ENCODE data around the gene ATG101. TPM values are rescaled to one million over a fixed set of nuclear protein-coding genes. Genes with fewer than 3 reads are reported as not detected.
A peak's percentile ranks its signal among the peaks of the same experiment; 100 is the strongest.

ATG101 gene
- total RNA-seq, 1 donor from 2014 or later, result 19.8 TPM

- peak overlapping the region; percentile 97 for H3K4me3 ChIP-seq
- no peaks in the 10 kb centered on the region for H3K9me3 Mint-ChIP-seq
- peaks cover 14% of the 10 kb centered on the region for H3K36me3 Mint-ChIP-seq
- peaks cover 18% of the 10 kb centered on the region for H3K27me3 ChIP-seq
- peaks cover 5% of the 10 kb centered on the region for H3F3A ChIP-seq (ENCODE audit: low read depth)
- no peaks in the 10 kb centered on the region for H3K36me3 ChIP-seq
- peak overlapping the region; percentile 97 for H3K9ac ChIP-seq
- peak overlapping the region; percentile 92 for H3K27ac Mint-ChIP-seq
- peak overlapping the region; percentile 97 for H3K27ac ChIP-seq
- H3K4me1 Mint-ChIP-seq, result peaks cover 25% of the 10 kb centered on the region
- peaks cover 24% of the 10 kb centered on the region for H4K20me1 ChIP-seq (ENCODE audit: low read depth)
- TF ChIP-seq CTCF (IDR thresholded peaks at IDR 0.05), result no peak
- TF ChIP-seq EZH2 (IDR thresholded peaks at IDR 0.05), result no peak
- TF ChIP-seq EZH2phosphoT487 (IDR thresholded peaks at IDR 0.05), result no peak
- peaks cover 9% of the 10 kb centered on the region for H3K27me3 Mint-ChIP-seq (ENCODE audit: insufficient read depth, low read depth)
- peak overlapping the region; percentile 95 for H2AFZ ChIP-seq (replicated peaks)
- H3K79me2 ChIP-seq (ENCODE audit: low read depth), result peaks cover 41% of the 10 kb centered on the region
- H3K4me3 Mint-ChIP-seq, result peak overlapping the region; percentile 99
- H3K4me1 ChIP-seq, result peaks cover 7% of the 10 kb centered on the region
- no peak for DNase-seq (ENCODE audit: low spot score)
- peak overlapping the region; percentile 99 for H3K4me2 ChIP-seq
- no peaks in the 10 kb centered on the region for H3K9me3 ChIP-seq (ENCODE audit: low read depth)
Measured at GRCh38 chr12:52070185-52070925, 577 bp downstream of the ATG101 start.

GRCh38 chr12:52073531-52074381, 4.0 kb downstream of the ATG101 start:
- H3K4me3 ChIP-seq, result no peak overlapping the region
- Mint-ChIP-seq H3K4me1 (peaks cover 25% of the 10 kb centered on the region), H3K4me3 (no peak overlapping the region), H3K27ac (no peak overlapping the region), H3K36me3 (peaks cover 26% of the 10 kb centered on the region), H3K27me3 (ENCODE audit: insufficient read depth, low read depth) (peaks cover 6% of the 10 kb centered on the region), H3K9me3 (no peaks in the 10 kb centered on the region)
- no peak for DNase-seq (ENCODE audit: low spot score)
- H3K4me2 ChIP-seq, result no peak overlapping the region
- H3K9ac ChIP-seq, result no peak overlapping the region
- H3K9me3 ChIP-seq (ENCODE audit: low read depth), result no peaks in the 10 kb centered on the region
- peaks cover 29% of the 10 kb centered on the region for H4K20me1 ChIP-seq (ENCODE audit: low read depth)
- H3K79me2 ChIP-seq (ENCODE audit: low read depth), result peaks cover 41% of the 10 kb centered on the region
- no peaks in the 10 kb centered on the region for H3K36me3 ChIP-seq
- peaks cover 7% of the 10 kb centered on the region for H3K4me1 ChIP-seq
- no peaks in the 10 kb centered on the region for H3K27me3 ChIP-seq
- TF ChIP-seq EZH2phosphoT487 (IDR thresholded peaks at IDR 0.05) (no peak), CTCF (IDR thresholded peaks at IDR 0.05) (no peak), EZH2 (IDR thresholded peaks at IDR 0.05) (no peak)
- H2AFZ ChIP-seq (replicated peaks), result no peak overlapping the region
- H3F3A ChIP-seq (ENCODE audit: low read depth), result peaks cover 5% of the 10 kb centered on the region
- H3K27ac ChIP-seq, result no peak overlapping the region

- Histone ChIP-seq H3K27me3 (no peaks in the 10 kb centered on the region), H3K27ac (no peak overlapping the region), H3K4me1 (peaks cover 7% of the 10 kb centered on the region), H3F3A (ENCODE audit: low read depth) (no peaks in the 10 kb centered on the region), H2AFZ (replicated peaks) (no peak overlapping the region), H3K79me2 (ENCODE audit: low read depth) (peaks cover 38% of the 10 kb centered on the region), H4K20me1 (ENCODE audit: low read depth) (peaks cover 30% of the 10 kb centered on the region), H3K9me3 (ENCODE audit: low read depth) (no peaks in the 10 kb centered on the region), H3K9ac (no peak overlapping the region), H3K4me2 (no peak overlapping the region), H3K4me3 (no peak overlapping the region), H3K36me3 (no peaks in the 10 kb centered on the region)
- Mint-ChIP-seq H3K4me3 (no peak overlapping the region), H3K9me3 (no peaks in the 10 kb centered on the region), H3K27me3 (ENCODE audit: insufficient read depth, low read depth) (peaks cover 2% of the 10 kb centered on the region), H3K36me3 (peaks cover 28% of the 10 kb centered on the region), H3K4me1 (peaks cover 17% of the 10 kb centered on the region), H3K27ac (no peak overlapping the region)
- DNase-seq (ENCODE audit: low spot score), result no peak
- no peak for TF ChIP-seq EZH2phosphoT487 (IDR thresholded peaks at IDR 0.05)
- no peak for TF ChIP-seq CTCF (IDR thresholded peaks at IDR 0.05)
- TF ChIP-seq EZH2 (IDR thresholded peaks at IDR 0.05), result no peak
Measured at GRCh38 chr12:52074971-52075724, 5.4 kb downstream of the ATG101 start.

Data from neural progenitor cell (in vitro differentiated cells).